Coronary artery (tissue), 2 donors: ENCODE data around the gene CPXM2.

ENCODE experiments used
- DNase-seq: peaks from one replicate; pipeline ENCODE4 v3.0.0-alpha.2; 2017; ENCODE audit warnings: low spot score
- H3K27ac ChIP-seq, 2 donors: fragments of 200-600 bp; sonication (generic); one replicate each; pipeline ENCODE4 v1.5.1; 2016 to 2019
- H3K4me3 ChIP-seq: fragments of 200-600 bp; sonication (generic); 2 replicates; pipeline ENCODE4 v1.5.1; 2016; ENCODE audit warnings: mild to moderate bottlenecking, moderate library complexity
- TF ChIP-seq, protein P1 (sequence below): fragments of 200-600 bp; sonication (generic); IDR thresholded peaks from one replicate; pipeline ENCODE4 v1.5.1; 2019; ENCODE audit warnings: antibody characterized with exemption

Gene CPXM2

DNA sequence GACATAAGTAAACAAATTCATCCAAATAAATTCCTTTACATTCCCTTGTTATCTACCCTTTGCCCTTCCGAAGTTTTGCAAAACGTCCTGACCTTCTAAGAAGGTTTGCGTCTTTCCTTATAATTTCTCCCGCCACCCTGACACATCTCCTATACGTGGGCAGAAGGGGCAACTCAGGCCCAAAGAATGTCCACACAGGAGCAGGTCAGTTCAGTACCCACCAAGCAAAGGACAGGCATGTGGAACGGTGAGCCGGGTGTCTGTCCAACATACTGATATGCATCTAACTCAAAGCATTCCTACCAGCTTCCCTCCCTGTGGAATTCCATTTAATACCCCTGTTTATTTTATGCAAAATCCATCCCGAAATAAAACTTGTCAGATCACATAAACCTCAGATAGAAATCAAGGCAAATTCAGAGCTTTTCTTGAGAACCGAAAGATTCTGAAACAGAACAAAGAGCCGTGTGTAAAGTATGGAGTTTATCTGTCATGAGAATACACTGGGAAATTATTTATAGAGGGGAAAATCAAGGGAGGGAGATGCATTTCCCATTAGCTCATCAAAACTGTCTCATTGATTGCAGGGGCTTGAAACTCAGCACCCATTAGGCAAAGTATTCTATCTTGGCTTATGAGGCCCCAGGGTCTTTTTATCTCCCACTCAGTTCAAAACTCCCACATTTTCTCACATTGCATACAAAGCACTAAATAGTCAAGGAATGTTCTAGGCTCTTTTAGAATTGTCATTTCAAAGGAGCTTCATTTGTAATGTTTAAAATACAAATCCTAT lies 140.1 kb downstream of the CPXM2 start:
- TF ChIP-seq, protein P1, sequence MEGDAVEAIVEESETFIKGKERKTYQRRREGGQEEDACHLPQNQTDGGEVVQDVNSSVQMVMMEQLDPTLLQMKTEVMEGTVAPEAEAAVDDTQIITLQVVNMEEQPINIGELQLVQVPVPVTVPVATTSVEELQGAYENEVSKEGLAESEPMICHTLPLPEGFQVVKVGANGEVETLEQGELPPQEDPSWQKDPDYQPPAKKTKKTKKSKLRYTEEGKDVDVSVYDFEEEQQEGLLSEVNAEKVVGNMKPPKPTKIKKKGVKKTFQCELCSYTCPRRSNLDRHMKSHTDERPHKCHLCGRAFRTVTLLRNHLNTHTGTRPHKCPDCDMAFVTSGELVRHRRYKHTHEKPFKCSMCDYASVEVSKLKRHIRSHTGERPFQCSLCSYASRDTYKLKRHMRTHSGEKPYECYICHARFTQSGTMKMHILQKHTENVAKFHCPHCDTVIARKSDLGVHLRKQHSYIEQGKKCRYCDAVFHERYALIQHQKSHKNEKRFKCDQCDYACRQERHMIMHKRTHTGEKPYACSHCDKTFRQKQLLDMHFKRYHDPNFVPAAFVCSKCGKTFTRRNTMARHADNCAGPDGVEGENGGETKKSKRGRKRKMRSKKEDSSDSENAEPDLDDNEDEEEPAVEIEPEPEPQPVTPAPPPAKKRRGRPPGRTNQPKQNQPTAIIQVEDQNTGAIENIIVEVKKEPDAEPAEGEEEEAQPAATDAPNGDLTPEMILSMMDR, result no peak
- DNase-seq, result no peak
- H3K4me3 ChIP-seq, result no peak overlapping the region
- H3K27ac ChIP-seq, result no peak overlapping the region

DNA sequence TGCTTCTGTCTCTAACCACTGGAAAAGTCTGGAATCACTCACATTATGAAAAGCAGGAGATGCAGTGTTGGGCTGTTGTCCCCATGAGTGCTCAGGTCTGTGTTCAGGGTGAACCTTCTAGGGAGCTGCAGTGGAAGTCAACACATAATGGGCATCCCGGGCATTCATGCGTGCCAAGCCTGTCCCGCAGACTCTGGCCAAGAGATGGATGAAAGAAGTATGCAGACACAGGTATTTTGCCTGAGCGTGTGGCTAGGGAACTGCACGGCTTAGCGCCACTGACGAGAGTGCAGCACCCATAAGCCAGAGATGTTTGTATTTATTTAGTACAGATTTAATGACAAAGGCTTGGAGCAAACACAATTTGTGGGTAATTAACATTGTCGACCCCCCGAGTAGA lies 140.7 kb downstream of the CPXM2 start:
- Histone ChIP-seq H3K27ac (no peak overlapping the region), H3K4me3 (no peak overlapping the region)
- DNase-seq, result no peak
- TF ChIP-seq, protein P1, result no peak

DNA sequence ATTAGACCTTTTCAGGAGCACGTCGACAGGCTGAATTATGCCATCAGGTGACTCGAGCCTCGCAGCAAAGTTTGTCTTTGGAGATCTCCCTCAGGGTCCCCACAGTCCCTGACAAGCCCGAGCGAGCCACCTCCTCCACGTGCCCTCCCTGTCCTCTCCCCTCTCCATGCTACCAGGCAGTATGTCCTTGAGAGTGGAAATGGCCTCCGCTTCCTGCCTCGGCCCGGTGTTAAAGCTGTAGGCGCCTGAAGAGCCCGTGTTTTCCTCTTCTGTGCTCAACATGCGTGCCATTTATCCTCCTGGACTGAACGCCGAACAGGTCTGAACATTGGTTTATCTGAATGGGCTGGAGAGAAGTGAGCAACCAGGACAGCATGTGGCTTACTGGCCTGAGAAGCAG lies 142.9 kb downstream of the CPXM2 start:
- TF ChIP-seq, protein P1, result no peak
- H3K27ac ChIP-seq, result no peak overlapping the region
- no peak overlapping the region for H3K4me3 ChIP-seq
- no peak for DNase-seq

DNA sequence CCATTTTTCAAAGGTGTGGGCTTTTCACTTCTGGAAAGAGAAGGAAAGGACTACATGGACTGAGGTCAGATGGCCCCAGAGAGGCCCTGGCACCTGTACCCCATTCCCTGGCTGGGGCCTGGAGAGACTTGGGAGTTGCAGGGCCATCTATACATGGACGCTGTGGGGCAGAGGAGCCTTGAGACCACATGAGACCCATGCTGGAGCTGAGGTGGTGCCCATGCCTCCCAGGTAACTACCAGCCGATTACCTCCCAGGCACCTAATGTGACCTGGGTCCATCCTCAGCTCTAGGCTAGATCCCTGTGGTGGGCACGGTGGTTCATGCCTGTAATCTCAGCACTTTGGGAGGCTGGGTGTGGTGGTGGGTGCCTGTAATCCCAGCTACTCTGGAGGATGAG lies 144.2 kb downstream of the CPXM2 start:
- no peak for DNase-seq
- no peak overlapping the region for H3K4me3 ChIP-seq
- TF ChIP-seq, protein P1, result no peak
- H3K27ac ChIP-seq, result no peak overlapping the region

DNA sequence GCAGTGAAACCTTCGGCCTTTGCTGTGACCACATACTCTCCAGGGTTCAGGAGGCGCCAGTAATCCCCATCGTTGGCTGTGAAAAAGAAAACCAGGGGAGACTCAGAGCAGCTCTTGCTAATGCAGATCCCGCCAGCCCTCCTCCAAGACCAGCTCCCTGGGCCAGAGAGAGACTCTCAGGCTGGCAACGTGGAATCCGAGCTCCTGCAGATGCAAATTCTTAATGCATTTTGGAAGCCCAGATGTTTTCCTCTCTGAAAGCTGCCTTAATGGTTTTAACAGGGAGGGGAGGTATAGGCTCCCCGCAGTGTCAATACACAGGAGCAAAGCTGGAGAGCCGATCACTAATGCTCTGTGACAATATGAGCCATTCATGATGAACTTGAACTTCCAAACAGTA lies 144.7 kb downstream of the CPXM2 start:
- no peak for DNase-seq
- no peak overlapping the region for H3K27ac ChIP-seq
- TF ChIP-seq, protein P1, result no peak
- H3K4me3 ChIP-seq, result no peak overlapping the region

DNA sequence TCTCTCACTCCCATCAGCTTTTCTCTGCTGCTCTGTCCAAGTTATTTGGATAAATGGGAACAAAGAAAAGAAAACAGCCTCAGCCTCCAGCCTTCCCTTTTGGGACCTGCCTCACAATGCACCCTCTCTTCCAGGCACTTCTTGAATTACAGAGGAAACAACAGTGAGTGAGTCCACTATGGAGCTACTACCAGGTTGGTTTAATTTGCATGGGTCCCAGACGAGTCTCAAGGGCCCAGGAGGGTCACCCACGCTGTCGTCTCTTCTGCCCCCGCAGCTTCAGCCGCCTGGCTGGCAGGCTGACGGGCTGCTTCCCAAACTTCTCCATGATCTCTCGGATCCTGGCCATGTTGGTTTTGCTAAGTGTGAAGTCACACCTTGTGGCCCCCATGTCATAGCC lies 145.1 kb downstream of the CPXM2 start:
- DNase-seq, result no peak
- Histone ChIP-seq H3K27ac (no peak overlapping the region), H3K4me3 (no peak overlapping the region)
- TF ChIP-seq, protein P1, result no peak

DNA sequence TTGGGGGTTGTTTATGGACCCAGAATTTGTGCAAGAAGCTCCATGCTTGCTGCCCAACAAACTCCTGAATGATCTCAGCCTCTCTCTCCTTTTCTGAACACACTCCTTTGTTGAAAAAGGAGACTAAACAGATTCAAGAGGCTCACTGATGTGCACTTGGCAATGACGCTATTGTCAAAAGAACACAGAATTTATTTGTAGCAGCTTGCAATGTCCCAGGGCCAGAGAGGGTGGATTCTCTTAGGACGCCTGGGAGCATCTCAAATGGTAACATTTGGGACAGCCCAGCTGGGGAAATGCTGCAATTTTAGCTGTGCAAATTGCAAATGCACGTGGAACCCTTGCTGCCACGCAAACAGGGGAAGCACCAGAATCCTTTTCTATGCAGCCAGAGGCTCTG lies 145.5 kb downstream of the CPXM2 start:
- Histone ChIP-seq H3K27ac (no peak overlapping the region), H3K4me3 (no peak overlapping the region)
- no peak for DNase-seq
- TF ChIP-seq, protein P1, result no peak
